LNCAP (cell line): ENCODE results near the gene NFIX.

ENCODE experiments used
- CTCF ChIP-seq: fragments of 450-650 bp; IDR thresholded peaks from 2 replicates; pipeline ENCODE4 v1.5.1; 2017; ENCODE audit warnings: mild to moderate bottlenecking

Gene NFIX

GRCh38 chr19:12990431-12990830 is 4.8 kb upstream of the NFIX start:
- TF ChIP-seq CTCF: no peak

DNA sequence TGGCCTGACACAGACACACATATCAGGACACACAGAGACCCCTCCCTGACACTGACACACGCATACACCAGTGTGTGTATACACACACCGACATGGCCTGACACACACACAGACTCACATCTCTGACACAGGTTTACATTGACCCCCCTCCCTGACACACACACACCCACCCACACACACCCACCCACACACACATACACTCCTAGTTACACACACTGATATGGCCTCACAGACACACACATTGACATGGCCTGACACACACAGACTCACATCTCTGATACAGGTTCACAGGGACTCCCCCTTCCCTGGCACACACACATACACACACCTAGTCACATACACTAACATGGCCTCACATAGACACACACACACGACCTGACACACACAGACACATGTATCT is 4.4 kb upstream of the NFIX start:
- no peak for TF ChIP-seq CTCF

DNA sequence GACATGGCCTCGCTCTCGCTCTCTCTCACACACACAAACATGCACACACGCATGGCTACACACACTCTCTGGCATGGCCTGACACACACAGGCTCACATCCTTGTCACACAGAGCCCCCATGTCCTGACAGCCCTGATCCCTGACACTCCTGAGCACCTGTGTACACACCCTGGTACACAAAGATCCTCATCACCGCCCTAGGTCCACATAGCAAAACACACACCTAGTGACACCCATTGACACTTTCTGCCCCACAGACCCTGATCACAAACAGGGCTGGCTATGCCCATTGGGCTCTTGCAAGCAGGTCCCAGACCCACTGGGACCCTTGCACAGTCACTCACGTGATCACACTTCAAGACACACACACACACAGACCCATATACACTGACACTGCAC is 4.0 kb upstream of the NFIX start:
- no peak for TF ChIP-seq CTCF

DNA sequence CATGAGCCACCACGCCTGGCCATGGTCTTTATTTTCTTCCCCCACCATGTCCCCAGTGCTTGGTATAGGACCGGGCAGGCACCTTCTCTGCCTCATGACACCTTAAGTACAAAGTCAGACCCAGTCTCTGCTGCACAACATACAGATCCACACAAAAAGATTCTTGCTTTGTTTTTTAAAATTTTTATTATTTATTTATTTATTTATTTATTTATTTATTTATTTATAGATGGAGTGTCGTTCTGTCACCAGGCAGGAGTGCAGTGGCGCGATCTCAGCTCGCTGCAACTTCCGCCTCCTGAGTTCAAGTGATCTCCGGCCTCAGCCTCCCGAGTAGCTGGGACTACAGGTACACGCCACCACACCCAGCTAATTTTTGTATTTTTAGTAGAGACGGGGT is 2.5 kb upstream of the NFIX start:
- no peak for TF ChIP-seq CTCF

DNA sequence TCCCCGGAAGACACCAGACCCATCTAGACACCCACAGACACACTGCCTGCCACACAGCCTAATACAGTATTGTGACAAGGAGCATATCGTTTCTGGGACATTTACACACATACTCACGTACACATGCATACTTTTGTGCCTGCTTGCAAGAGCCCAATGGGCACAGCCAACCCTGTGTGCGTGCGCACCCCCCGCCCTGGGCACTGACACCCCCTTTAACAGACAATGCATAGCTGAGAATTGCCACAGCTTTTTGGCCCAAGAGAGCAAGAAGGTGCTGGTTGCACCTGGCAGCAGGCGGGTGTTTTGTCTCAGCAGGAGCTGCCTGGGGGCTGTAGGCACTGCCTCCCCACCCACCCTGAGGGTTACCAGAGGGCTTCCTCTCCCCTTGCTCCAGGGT is 1.7 kb upstream of the NFIX start:
- TF ChIP-seq CTCF: no peak

GRCh38 chr19:12995596-12996405 is 526 bp downstream of the NFIX start:
- TF ChIP-seq CTCF: no peak

DNA sequence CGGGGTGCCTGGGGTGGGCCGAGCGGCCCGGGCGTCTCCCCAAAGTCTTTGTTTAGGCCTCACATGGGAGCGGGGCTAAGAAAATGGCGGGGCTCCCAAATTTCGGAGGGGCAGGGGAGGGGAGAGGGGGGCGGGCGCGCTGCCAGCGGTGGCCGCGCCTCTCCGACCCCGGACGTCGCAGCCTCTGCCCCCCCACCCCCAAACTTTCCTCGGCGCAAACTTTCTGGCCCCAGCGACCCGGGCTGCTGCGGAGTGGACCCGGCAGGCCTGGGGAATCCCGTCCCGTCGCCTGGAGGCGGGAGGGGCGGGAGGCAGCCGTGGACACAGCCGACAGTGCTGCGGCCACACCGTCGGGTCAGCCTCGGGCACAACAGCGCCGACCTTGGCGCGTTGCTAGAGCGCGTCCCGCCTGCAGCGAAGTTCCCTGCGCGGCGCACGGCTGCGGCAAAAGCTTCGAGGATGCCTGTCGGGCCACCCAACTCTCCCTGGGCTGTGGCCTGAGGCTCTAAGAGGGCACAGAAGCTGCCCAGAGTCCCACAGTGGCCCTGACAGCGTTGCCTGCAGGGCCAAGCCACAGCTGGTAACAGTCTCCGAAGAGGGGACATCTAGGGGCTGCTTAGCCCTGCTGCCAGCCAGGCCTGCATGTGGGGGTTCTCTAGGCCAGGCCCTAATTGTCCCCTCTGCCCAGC is 1.3 kb downstream of the NFIX start:
- peak; percentile 16; the same call in 1 of the 2 replicates for TF ChIP-seq CTCF
